Keratinocyte (primary cell): ENCODE data around the gene EP300. TPM values are rescaled to one million over a fixed set of nuclear protein-coding genes. Genes with fewer than 3 reads are reported as not detected.

Experiments used
- DNase-seq: peaks from one replicate; pipeline ENCODE4 v3.0.0-alpha.2; 2011; ENCODE audit warnings: low read depth, missing footprints, low spot score
- FAIRE-seq: peaks from 2 replicates; lab custom pipeline; 2011; peaks lifted over from hg19 to GRCh38; lab: Jason Lieb, UNC
- H2AFZ ChIP-seq: 2 replicates; pipeline ENCODE4 v1.6.0; 2012; ENCODE audit warnings: low read length, control low read depth, inconsistent platforms; ENCODE audit not compliant: control insufficient read depth
- H3K27ac ChIP-seq: 2 replicates; pipeline ENCODE4 v1.5.1; 2011; ENCODE audit warnings: low read length; ENCODE audit not compliant: control insufficient read depth, insufficient read depth
- H3K27me3 ChIP-seq: 3 replicates; pipeline ENCODE4 v1.6.0; 2011; ENCODE audit warnings: low read length; ENCODE audit not compliant: control insufficient read depth, insufficient read depth; ENCODE audit errors: extremely low read depth
- H3K36me3 ChIP-seq, 2 experiments: 2 replicates in 1 of 2; 3 replicates in 1 of 2; pipeline ENCODE4 v1.5.1; 2011; ENCODE audit warnings: low read length in 2 of 2, mild to moderate bottlenecking in 1 of 2; ENCODE audit not compliant: control insufficient read depth in 2 of 2, insufficient read depth in 2 of 2; ENCODE audit errors: extremely low read depth in 1 of 2
- H3K4me1 ChIP-seq: 3 replicates; pipeline ENCODE4 v1.5.1; 2011; ENCODE audit warnings: low read length; ENCODE audit not compliant: control insufficient read depth, insufficient read depth; ENCODE audit errors: extremely low read depth
- H3K4me2 ChIP-seq: 3 replicates; pipeline ENCODE4 v1.6.0; 2011; ENCODE audit warnings: low read depth, low read length; ENCODE audit not compliant: control insufficient read depth, insufficient read depth; ENCODE audit errors: extremely low read depth
- H3K4me3 ChIP-seq, 3 experiments: fragments of 200-600 bp in 1 of 3; sonication (generic) in 1 of 3; 2 replicates in 2 of 3; 3 replicates in 1 of 3; pipeline ENCODE4 v1.5.1; 2011 to 2016; ENCODE audit warnings: low read length in 3 of 3, mild to moderate bottlenecking in 3 of 3, control low read depth in 2 of 3, inconsistent platforms in 1 of 3, low read depth in 1 of 3, mixed read lengths in 1 of 3, mixed run types in 1 of 3, moderate library complexity in 1 of 3; ENCODE audit not compliant: control insufficient read depth in 2 of 3, insufficient read depth in 2 of 3; ENCODE audit errors: extremely low read depth in 1 of 3
- H3K79me2 ChIP-seq: 2 replicates; pipeline ENCODE4 v1.6.0; 2012; ENCODE audit warnings: low read length; ENCODE audit not compliant: control insufficient read depth, insufficient read depth
- H3K9ac ChIP-seq: 3 replicates; pipeline ENCODE4 v1.6.0; 2011; ENCODE audit warnings: low read length; ENCODE audit not compliant: control insufficient read depth, insufficient read depth; ENCODE audit errors: extremely low read depth
- H3K9me1 ChIP-seq: 3 replicates; pipeline ENCODE4 v1.6.0; 2011; ENCODE audit warnings: low read length; ENCODE audit not compliant: control insufficient read depth, insufficient read depth; ENCODE audit errors: extremely low read depth
- H3K9me3 ChIP-seq: 2 replicates; pipeline ENCODE4 v1.5.1; 2012; ENCODE audit warnings: low read depth, low read length; ENCODE audit not compliant: control insufficient read depth
- H4K20me1 ChIP-seq: 3 replicates; pipeline ENCODE4 v1.6.0; 2011; ENCODE audit warnings: low read length; ENCODE audit not compliant: control insufficient read depth, insufficient read depth; ENCODE audit errors: extremely low read depth
- CTCF ChIP-seq, 3 experiments: IDR thresholded peaks in 1 of 3; conservative IDR thresholded peaks in 1 of 3; optimal IDR thresholded peaks in 1 of 3; 2 replicates in 2 of 3; 3 replicates in 1 of 3; pipeline versions ENCODE3 to v1.5.1; 2011; ENCODE audit warnings: low read length in 3 of 3, mild to moderate bottlenecking in 3 of 3, moderate library complexity in 2 of 3, control low read depth in 1 of 3, inconsistent platforms in 1 of 3; ENCODE audit not compliant: insufficient read depth in 2 of 3; ENCODE audit errors: extremely low read depth in 1 of 3
- EZH2 ChIP-seq: IDR thresholded peaks from one replicate; pipeline ENCODE4 v1.6.1; 2012; ENCODE audit warnings: inconsistent platforms, mild to moderate bottlenecking, low read length, moderate library complexity
- dilution Hi-C: fragments of 300-500 bp; cut with MboI; formaldehyde crosslinking; loops from one replicate; pipeline ENCODE4 v1.7.0; 2020; ENCODE audit warnings: low sequenced_read_pairs; ENCODE audit not compliant: extremely low pct_ligation_motif_present
- polyA plus RNA-seq, 5 experiments: library from polyadenylated mRNA; depleted of rRNA in 3 of 5; stranded (reverse) in 3 of 5; stranded (forward) in 1 of 5; unstranded in 1 of 5; fragments of >200 nt; gene quantifications; 1 replicate in 1 of 5; 2 replicates in 3 of 5; 3 replicates in 1 of 5; pipeline versions ENCODE4 v1.2.1 to v1.2.3, GENCODE V29; 2011 to 2012; ENCODE audit warnings: missing spikeins in 2 of 5, low read depth in 1 of 5, low replicate concordance in 1 of 5

Gene EP300
- polyA plus RNA-seq, 1 donor (not counting 4 experiments of a cell fraction or from before 2014, with no cell fraction given) = 10.5 TPM

- Histone ChIP-seq H3K9me1 (no peaks in the 10 kb centered on the region), H3K27me3 (no peaks in the 10 kb centered on the region), H3K9me3 (no peaks in the 10 kb centered on the region), H3K4me1 (peaks cover 11% of the 10 kb centered on the region), H3K79me2 (peaks cover 49% of the 10 kb centered on the region), H4K20me1 (no peaks in the 10 kb centered on the region), H3K4me3 (no peak overlapping the region), H3K27ac (no peak overlapping the region), H2AFZ (no peak overlapping the region), H3K9ac (no peak overlapping the region), H3K4me2 (no peak overlapping the region), H3K36me3 (peaks cover 5 to 15% of the 10 kb centered on the region in 2 experiments)
- no peak for TF ChIP-seq CTCF (optimal IDR thresholded peaks at IDR 0.05 in 1 of 3, IDR thresholded peaks at IDR 0.05 in 1 of 3, conservative IDR thresholded peaks at IDR 0.05 in 1 of 3; ENCODE audit: extremely low read depth in 1 of 3, insufficient read depth in 2 of 3, low read length in 3 of 3)
- TF ChIP-seq EZH2 = no peak
- DNase-seq (no peak), FAIRE-seq (no peak)
- dilution Hi-C loops = no loop called here
Measured at GRCh38 chr22:41124086-41124485, 31.7 kb downstream of the EP300 start.

- FAIRE-seq (no peak), DNase-seq (no peak)
- dilution Hi-C loops = no loop called here
- Histone ChIP-seq H4K20me1 (peaks cover 4% of the 10 kb centered on the region), H3K9me3 (no peaks in the 10 kb centered on the region), H3K9me1 (no peaks in the 10 kb centered on the region), H3K27me3 (no peaks in the 10 kb centered on the region), H3K79me2 (peaks cover 29% of the 10 kb centered on the region), H3K27ac (no peak overlapping the region), H3K4me3 (no peak overlapping the region), H2AFZ (no peak overlapping the region), H3K9ac (no peak overlapping the region), H3K4me1 (peaks cover 10% of the 10 kb centered on the region), H3K4me2 (no peak overlapping the region), H3K36me3 (peaks cover 27 to 28% of the 10 kb centered on the region in 2 experiments)
- TF ChIP-seq CTCF (optimal IDR thresholded peaks at IDR 0.05 in 1 of 3, IDR thresholded peaks at IDR 0.05 in 1 of 3, conservative IDR thresholded peaks at IDR 0.05 in 1 of 3; ENCODE audit: extremely low read depth in 1 of 3, insufficient read depth in 2 of 3, low read length in 3 of 3) (no peak), EZH2 (no peak)
Measured at GRCh38 chr22:41127451-41127850, 35.1 kb downstream of the EP300 start.
